Urinary bladder (tissue), 4 donors: Measurements from ENCODE around the gene TIGD3. TPM values are rescaled to one million over a fixed set of nuclear protein-coding genes. Genes with fewer than 3 reads are reported as not detected.

ENCODE experiments used
- DNase-seq: peaks from one replicate; pipeline ENCODE4 v3.0.0-alpha.2; 2015; ENCODE audit errors: extremely low spot score
- H3K27ac ChIP-seq: one replicate; pipeline ENCODE4 v1.5.1; 2013; ENCODE audit warnings: low read depth, mild to moderate bottlenecking, moderate library complexity
- H3K36me3 ChIP-seq: one replicate; pipeline ENCODE4 v1.6.1; 2013; ENCODE audit warnings: mild to moderate bottlenecking, moderate library complexity; ENCODE audit not compliant: insufficient read depth
- H3K4me1 ChIP-seq: one replicate; pipeline ENCODE4 v1.6.1; 2013; ENCODE audit warnings: mild to moderate bottlenecking, moderate library complexity; ENCODE audit not compliant: insufficient read depth
- H3K4me3 ChIP-seq: one replicate; pipeline ENCODE4 v1.5.1; 2013; ENCODE audit warnings: low read depth, low read length
- WGBS: extraction: QIAGEN DNeasy Blood & Tissue Kit; methylation state at CpG from one replicate; pipeline ENCODE4 v1.1.7; 2013; 5-methylcytosine and 5-hydroxymethylcytosine counted together
- polyA plus RNA-seq: library from polyadenylated mRNA; stranded (reverse); fragments of 200-250 nt; gene quantifications from one replicate; pipeline ENCODE4 v1.2.3, GENCODE V29; 2013
- total RNA-seq: library from RNA; depleted of rRNA; stranded (reverse); fragments of >200 nt; gene quantifications from one replicate; pipeline ENCODE4 v1.2.3, GENCODE V29; 2014
- donor health status: healthy with polysubstance abuse.
- donor health status: healthy.

TIGD3 gene
- total and polyA plus RNA-seq, 2 donors, result 0.11 to 0.16 TPM

GRCh38 chr11:65366340-65366773 is 11.8 kb downstream of the TIGD3 start:
- Histone ChIP-seq H3K4me3 (no peak overlapping the region), H3K27ac (no peak overlapping the region), H3K4me1 (no peaks in the 10 kb centered on the region), H3K36me3 (no peaks in the 10 kb centered on the region)
- 3% methylated on average over 4 of the region's 4 CpGs for WGBS
- no peak for DNase-seq

GRCh38 chr11:65370659-65371049 is 16.1 kb downstream of the TIGD3 start:
- Histone ChIP-seq H3K27ac (no peak overlapping the region), H3K4me1 (no peaks in the 10 kb centered on the region), H3K36me3 (no peaks in the 10 kb centered on the region), H3K4me3 (no peak overlapping the region)
- DNase-seq, result no peak
- 72% methylated on average over 6 of the region's 6 CpGs for WGBS

DNA sequence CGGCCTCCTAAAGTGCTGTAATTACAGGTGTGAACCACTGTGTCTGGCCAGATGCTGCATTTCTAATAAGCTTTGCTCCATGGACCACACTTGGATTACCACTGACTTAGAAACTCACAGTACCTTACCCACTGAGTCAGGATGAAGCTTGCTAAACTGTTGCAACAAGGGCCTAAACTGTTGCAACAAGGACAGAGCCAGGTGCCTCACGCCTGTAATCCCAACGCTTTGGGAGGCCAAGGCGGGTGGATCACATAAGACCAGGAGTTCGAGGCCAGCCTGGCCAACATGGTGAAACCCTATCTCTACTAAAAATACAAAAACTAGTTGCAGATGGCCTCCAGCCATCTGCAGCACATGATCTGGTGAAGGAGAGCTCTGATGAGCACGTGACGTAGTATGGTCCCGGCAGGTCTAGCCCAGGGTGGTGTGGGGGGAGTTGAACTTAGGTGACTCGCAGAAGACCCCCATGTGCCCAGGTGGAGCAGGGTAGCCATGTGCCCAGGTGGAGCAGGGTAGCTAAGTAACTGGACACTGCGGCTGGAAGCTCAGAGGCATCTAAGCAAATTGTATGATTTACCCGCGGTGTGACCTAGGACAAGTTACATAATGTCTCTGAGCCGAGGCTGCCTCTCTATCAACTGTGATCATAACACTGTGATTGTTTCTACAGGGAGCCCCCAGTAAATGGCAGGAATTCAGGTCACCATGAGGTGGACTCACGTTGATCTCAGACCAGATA is 19.5 kb downstream of the TIGD3 start:
- WGBS, result 84% methylated on average over 14 of the region's 14 CpGs
- DNase-seq, result no peak
- Histone ChIP-seq H3K27ac (no peak overlapping the region), H3K4me1 (no peaks in the 10 kb centered on the region), H3K36me3 (no peaks in the 10 kb centered on the region), H3K4me3 (no peak overlapping the region)

GRCh38 chr11:65375012-65375411 is 20.5 kb downstream of the TIGD3 start:
- no peaks in the 10 kb centered on the region for H3K36me3 ChIP-seq
- no peak overlapping the region for H3K4me3 ChIP-seq
- no peaks in the 10 kb centered on the region for H3K4me1 ChIP-seq
- DNase-seq, result no peak
- H3K27ac ChIP-seq, result no peak overlapping the region
- 81% methylated on average over 8 of the region's 8 CpGs for whole genome bisulfite sequencing

DNA sequence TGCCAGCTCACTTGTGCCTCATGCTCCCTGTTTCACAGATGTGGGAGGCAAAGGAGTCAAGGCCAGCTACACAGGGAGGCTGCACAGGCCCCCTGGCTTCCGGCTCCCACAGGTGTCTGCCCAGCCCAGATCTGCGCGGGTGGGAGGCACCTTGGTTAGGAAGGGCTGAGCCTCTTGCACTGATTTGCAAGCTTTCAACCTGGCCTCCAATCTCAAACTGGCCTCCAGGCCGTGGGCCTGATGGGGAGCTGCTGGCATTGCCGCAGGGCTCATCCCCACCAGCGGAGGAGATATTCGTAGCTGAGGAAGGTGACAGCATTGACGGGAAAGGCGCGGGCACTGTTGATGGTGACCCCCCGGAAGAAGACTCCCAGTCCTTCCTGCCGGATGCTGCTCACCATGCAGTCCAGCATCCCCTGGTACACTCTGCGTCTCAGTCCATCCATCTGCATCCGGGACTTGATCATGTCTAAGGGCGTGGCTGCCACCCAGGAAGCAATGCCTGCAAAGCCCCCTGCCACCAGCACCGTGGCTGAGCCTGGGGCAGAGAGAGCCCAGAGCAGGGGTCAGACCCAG is 21.7 kb downstream of the TIGD3 start:
- Histone ChIP-seq H3K4me3 (no peak overlapping the region), H3K36me3 (no peaks in the 10 kb centered on the region), H3K27ac (no peak overlapping the region), H3K4me1 (no peaks in the 10 kb centered on the region)
- 84% methylated on average over 16 of the region's 16 CpGs for WGBS
- no peak for DNase-seq

GRCh38 chr11:65377036-65377435 is 22.5 kb downstream of the TIGD3 start:
- Histone ChIP-seq H3K36me3 (no peaks in the 10 kb centered on the region), H3K27ac (no peak overlapping the region), H3K4me3 (no peak overlapping the region), H3K4me1 (no peaks in the 10 kb centered on the region)
- DNase-seq, result no peak
- WGBS, result 62% methylated on average over 8 of the region's 8 CpGs

DNA sequence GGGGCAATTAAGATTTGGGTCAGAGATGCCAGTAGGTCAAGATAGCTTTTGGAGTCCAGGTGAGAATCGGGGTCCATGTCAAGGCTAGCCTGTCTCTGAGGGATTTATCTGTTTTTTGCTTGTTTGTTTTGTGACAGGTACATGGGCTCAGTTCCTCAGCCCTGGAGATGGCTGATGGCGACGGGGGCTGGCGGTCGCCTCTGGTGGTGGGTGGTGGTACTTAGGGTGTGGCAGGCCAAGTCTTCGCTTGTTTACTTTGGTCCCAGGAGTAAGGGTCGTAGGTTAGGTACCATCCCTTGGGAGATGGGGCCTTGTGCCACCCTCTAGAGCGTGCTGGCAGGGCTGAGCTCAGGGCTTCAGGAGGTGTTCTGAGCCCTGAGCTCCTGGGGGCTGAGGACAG is 23.2 kb downstream of the TIGD3 start:
- H3K27ac ChIP-seq, result no peak overlapping the region
- H3K4me3 ChIP-seq, result no peak overlapping the region
- 86% methylated on average over 8 of the region's 8 CpGs for WGBS
- no peaks in the 10 kb centered on the region for H3K36me3 ChIP-seq
- no peaks in the 10 kb centered on the region for H3K4me1 ChIP-seq
- no peak for DNase-seq

DNA sequence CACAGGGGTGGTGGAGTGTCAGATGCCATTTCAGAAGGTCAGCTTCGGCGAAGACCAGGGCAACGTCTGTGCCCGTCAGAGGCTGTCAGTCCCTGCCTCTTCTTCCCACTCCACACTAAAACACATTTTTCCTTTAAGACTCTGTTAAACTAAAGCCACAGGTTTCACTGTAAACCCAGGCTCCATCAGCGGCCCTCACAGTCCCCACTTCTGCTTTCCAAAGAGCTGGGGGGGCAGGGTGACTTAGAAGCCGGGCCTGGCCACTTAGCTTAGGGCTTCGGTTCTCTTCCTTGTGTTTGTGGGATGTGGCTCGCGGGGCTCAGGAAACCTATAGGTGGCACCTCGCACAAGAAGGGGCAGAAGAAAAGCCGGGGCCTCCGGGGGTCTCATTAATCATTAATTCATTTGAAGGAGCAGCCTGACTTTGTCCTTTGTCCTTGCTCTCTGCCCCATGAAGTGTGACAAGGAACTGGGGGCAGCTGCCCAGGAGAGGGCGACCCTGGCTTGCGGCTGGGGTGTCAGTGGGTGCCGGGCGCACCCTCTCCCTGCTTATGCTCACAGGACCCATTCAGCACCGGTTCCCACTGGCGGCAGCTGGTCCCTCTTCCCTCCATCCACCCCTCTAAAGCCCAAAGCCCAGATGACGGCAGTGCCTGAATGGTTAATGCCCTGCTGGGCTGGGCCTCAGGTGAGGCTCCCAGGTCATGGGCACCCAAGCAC is 23.8 kb downstream of the TIGD3 start:
- no peak overlapping the region for H3K4me3 ChIP-seq
- H3K4me1 ChIP-seq, result no peaks in the 10 kb centered on the region
- 84% methylated on average over 19 of the region's 19 CpGs for WGBS
- H3K27ac ChIP-seq, result no peak overlapping the region
- DNase-seq, result no peak
- H3K36me3 ChIP-seq, result no peaks in the 10 kb centered on the region

- 93% methylated on average over 14 of the region's 14 CpGs for WGBS
- Histone ChIP-seq H3K4me3 (no peak overlapping the region), H3K27ac (no peak overlapping the region), H3K4me1 (no peaks in the 10 kb centered on the region), H3K36me3 (no peaks in the 10 kb centered on the region)
- no peak for DNase-seq
Measured at GRCh38 chr11:65378928-65379638, 24.5 kb downstream of the TIGD3 start.

DNA sequence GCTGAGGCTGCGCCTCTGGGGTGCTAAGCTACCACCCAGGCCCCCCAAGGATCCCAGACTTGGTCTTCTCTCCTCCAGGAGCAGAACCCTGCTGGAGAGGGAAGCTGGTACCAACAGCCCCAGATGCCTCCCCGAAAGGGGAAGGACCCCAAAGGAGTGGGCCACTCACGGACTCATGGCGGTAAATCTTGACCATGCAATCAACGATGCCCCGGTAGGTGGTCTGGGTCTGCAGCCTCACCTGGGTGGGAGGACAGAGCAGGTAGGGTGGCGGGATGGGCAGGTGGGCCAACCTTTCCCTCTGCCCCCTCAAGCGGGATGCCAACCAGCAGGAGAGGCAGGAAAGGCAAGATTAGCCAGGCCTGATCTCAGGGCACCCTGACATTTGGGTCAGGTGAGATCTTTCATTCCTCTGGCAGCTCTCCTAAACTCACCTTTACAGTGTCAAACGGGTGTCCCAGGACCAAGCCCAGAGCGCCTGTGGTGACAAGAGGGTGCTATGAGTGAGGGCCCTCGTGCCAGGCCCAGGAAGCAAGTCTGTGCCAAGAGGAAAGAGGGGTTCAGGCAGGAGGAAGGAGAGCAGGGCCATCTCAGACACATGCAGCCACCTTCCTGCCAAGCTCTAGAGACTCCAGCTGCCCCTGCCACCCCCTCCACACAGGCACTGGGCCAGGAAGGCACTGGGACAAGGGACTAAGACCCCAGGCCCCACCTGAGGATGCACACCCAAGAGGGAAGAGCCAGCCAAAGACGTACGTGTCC is 25.3 kb downstream of the TIGD3 start:
- no peaks in the 10 kb centered on the region for H3K4me1 ChIP-seq

DNA sequence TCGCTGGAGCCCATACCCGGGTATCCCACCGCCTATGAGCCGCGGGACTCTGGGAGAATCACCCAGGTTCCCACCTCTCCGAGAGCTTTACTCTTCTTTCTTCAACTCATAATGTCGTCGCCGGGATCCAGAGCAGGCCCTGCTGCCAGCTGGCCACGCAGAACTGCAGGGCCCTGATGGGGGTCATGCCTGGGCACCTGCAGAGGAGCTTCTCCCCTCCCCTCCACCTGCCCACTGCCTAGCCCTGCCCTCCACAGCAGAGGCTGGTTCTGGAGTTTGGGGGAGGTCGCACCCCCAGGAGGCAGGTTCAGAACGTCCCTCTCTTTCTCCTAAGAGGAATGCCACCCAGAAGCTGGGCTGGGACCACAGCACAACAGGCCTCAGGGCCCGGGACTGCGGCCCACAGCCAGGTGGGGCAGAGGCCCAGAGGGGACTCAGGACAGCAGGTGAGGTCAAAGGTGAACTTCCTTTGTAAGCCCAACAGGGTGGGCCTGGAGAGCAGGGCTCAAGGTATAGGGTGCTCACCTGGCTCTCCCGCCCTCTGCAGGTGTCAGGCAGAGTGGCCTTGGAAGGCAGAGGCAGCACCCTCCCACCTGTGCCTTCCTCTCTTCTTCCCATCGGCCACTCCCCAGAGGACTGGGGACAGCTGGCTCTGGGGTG is 26.0 kb downstream of the TIGD3 start:
- H3K27ac ChIP-seq, result no peak overlapping the region
- no peak for DNase-seq
- no peaks in the 10 kb centered on the region for H3K36me3 ChIP-seq
- H3K4me3 ChIP-seq, result no peak overlapping the region
- H3K4me1 ChIP-seq, result no peaks in the 10 kb centered on the region
- WGBS, result 84% methylated on average over 16 of the region's 16 CpGs

More for the DNA sequence above, 25.3 kb downstream of the TIGD3 start:
- Histone ChIP-seq H3K36me3 (no peaks in the 10 kb centered on the region), H3K4me3 (no peak overlapping the region), H3K27ac (no peak overlapping the region)
- DNase-seq, result no peak
- WGBS, result 90% methylated on average over 13 of the region's 13 CpGs

DNA sequence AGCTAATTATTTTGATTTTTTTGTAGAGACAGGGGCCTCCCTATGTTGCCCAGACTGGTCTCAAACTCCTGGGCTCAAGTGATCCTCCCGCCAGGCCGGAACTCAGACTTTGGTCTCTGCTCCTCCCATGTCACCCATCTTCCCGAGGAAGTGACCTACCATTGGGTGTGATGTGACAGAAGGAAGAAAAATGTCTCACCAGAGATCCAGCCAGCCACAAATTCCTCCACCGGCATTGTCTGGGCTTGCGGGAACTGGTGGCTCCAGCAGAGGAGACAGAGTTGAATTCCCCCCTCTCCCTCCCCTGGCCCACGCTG is 27.1 kb downstream of the TIGD3 start:
- peak overlapping the region; percentile 99 for H3K27ac ChIP-seq
- H3K4me3 ChIP-seq, result peak overlapping the region; percentile 19
- H3K4me1 ChIP-seq, result no peaks in the 10 kb centered on the region
- DNase-seq, result peak; percentile 72
- H3K36me3 ChIP-seq, result no peaks in the 10 kb centered on the region
- WGBS, result 10% methylated on average over 6 of the region's 6 CpGs
